ENCODE data around the gene NDUFB2. TPM values are rescaled to one million over a fixed set of nuclear protein-coding genes. Genes with fewer than 3 reads are reported as not detected.
"Not testable (repeated sequence)": the region's sequence is repeated elsewhere in the genome, so short reads cannot be mapped to it uniquely, and the experiment has no call there.

The NDUFB2 gene
- total and polyA plus RNA-seq, 5 donors from 2014 or later, result 91.5 to 529 (median 408) TPM

DNA sequence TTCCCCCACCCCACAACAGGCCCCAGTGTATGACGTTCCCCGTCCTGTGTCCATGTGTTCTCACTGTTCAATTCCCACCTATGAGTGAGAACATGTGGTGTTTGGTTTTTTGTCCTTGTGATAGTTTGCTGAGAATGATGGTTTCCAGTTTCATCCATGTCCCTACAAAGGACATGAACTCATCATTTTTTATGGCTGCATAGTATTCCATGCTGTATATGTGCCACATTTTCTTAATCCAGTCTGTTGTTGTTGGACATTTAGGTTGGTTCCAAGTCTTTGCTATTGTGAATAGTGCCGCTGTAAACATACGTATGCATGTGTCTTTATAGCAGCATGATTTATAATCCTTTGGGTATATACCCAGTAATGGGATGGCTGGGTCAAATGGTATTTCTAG is 12.3 kb downstream of the NDUFB2 start:
- not testable (repeated sequence) for H3K27me3 ChIP-seq (ENCODE audit: control insufficient read depth, insufficient read depth, low read length); ATAC-seq (ENCODE audit: low read depth in 2 of 2); H3K4me3 ChIP-seq (ENCODE audit: low read depth, low read length); H3K9me3 Mint-ChIP-seq; H3K4me1 ChIP-seq (ENCODE audit: control insufficient read depth, insufficient read depth, low read length, poor library complexity, severe bottlenecking); H3K9me3 ChIP-seq (ENCODE audit: control insufficient read depth in 2 of 2, low read length in 2 of 2); H3K27me3 Mint-ChIP-seq; DNase-seq; H3K4me3 Mint-ChIP-seq; H3K27ac ChIP-seq (ENCODE audit: insufficient read depth, low read length, poor library complexity, severe bottlenecking)
- H3K36me3 ChIP-seq (ENCODE audit: control insufficient read depth, insufficient read depth, low read length), result peaks cover 19% of the 10 kb centered on the region
- Mint-ChIP-seq H3K4me1 (peaks cover 0 to 11% (median 2%) of the 10 kb centered on the region in 4 donors), H3K36me3 (peaks cover 25% of the 10 kb centered on the region), H3K27ac (peak overlapping the region in 1 of 3 donors; percentile 43)

DNA sequence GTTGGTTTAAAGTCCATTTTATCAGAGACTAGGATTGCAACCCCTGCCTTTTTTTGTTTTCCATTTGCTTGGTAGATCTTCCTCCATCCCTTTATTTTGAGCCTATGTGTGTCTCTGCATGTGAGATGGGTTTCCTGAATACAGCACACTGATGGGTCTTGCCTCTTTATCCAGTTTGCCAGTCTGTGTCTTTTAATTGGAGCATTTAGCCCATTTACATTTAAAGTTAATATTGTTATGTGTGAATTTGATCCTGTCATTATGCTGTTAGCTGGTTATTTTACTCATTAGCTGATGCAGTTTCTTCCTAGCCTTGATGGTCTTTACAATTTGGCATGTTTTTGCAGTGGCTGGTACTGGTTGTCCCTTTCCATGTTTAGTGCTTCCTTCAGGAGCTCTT is 15.9 kb downstream of the NDUFB2 start:
- H3K36me3 ChIP-seq (ENCODE audit: control insufficient read depth, insufficient read depth, low read length); H3K27ac ChIP-seq (ENCODE audit: insufficient read depth, low read length, poor library complexity, severe bottlenecking); H3K4me3 Mint-ChIP-seq; H3K4me3 ChIP-seq (ENCODE audit: low read depth, low read length); H3K27ac Mint-ChIP-seq; H3K4me1 ChIP-seq (ENCODE audit: control insufficient read depth, insufficient read depth, low read length, poor library complexity, severe bottlenecking); DNase-seq; ATAC-seq (ENCODE audit: low read depth in 2 of 2); H3K27me3 ChIP-seq (ENCODE audit: control insufficient read depth, insufficient read depth, low read length); H3K27me3 Mint-ChIP-seq; H3K9me3 ChIP-seq (ENCODE audit: control insufficient read depth in 2 of 2, low read length in 2 of 2); H3K4me1 Mint-ChIP-seq; H3K9me3 Mint-ChIP-seq: not testable (repeated sequence)
- H3K36me3 Mint-ChIP-seq, result peaks cover 21% of the 10 kb centered on the region

DNA sequence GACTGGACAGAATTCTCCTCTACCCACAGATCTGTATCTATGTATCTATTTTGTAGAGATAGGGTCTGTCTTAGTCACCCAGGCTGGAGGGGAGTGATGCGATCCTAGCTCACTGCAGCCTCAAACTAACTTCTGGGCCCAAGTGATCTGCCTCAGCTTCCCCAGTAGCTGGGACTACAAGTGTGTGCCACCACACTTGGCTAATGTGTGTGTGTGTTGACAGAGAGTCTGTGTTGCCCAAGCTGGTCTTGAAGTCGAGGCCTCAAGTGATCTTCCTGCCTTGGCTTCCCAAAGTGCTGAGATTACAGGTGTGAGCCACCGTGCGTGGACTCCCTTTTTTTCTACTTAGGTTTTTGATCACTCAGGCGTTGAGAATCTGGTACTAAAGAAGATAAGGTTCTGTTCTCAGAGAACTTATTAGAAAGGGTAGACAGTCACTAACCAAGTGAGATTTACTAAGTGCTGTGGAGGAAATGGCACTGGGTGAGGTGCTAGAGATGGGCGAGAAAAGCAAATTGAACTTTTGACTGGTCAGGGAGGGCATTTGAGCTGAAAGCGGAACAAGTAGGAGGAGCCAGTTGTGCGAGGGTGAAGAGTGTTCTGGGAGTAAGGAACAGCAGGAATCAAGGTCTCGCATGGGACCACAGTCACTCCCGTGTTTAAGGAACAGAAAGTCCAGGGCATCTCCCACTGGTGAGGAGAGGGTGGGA is 18.0 kb downstream of the NDUFB2 start:
- Mint-ChIP-seq H3K27ac (peak overlapping the region in 2 of 3 donors; percentile 47 to 73), H3K4me3 (no peak overlapping the region)
- no peak for DNase-seq

DNA sequence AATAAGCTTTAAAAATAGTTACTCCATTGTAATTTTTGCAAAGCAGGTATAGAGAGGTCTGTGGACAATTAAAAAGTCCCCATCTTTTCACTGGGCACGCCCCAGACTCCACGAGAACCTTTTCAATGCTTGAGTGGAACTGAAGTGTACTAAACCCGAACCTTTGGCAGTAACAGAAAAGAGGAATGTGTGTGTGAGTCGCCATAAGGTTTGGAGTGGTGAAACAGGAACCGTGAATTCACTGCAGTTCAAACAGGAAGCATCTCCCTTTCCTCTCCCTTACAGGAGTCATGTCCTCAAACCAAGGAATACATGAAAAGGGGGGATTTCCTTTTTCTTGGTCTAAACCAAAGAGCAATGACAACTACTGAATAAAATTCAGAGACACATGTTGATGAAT is 23.2 kb downstream of the NDUFB2 start:
- Histone ChIP-seq H3K27ac (ENCODE audit: insufficient read depth, low read length, poor library complexity, severe bottlenecking) (no peak overlapping the region), H3K4me1 (ENCODE audit: control insufficient read depth, insufficient read depth, low read length, poor library complexity, severe bottlenecking) (peaks cover 19% of the 10 kb centered on the region), H3K36me3 (ENCODE audit: control insufficient read depth, insufficient read depth, low read length) (peaks cover 3% of the 10 kb centered on the region), H3K4me3 (ENCODE audit: low read depth, low read length) (no peak overlapping the region), H3K9me3 (ENCODE audit: control insufficient read depth in 2 of 2, low read length in 2 of 2) (no peaks in the 10 kb centered on the region), H3K27me3 (ENCODE audit: control insufficient read depth, insufficient read depth, low read length) (no peaks in the 10 kb centered on the region)
- H3K4me1 Mint-ChIP-seq, result peaks cover 8 to 31% (median 15%) of the 10 kb centered on the region in 4 donors
- peaks cover 6% of the 10 kb centered on the region for H3K36me3 Mint-ChIP-seq
- no peaks in the 10 kb centered on the region for H3K9me3 Mint-ChIP-seq
- no peak overlapping the region for H3K27ac Mint-ChIP-seq
- no peak overlapping the region for H3K4me3 Mint-ChIP-seq
- H3K27me3 Mint-ChIP-seq, result no peaks in the 10 kb centered on the region
- DNase-seq, result no peak
- no peak for ATAC-seq (ENCODE audit: low read depth in 2 of 2)

More for the DNA sequence above, 18.0 kb downstream of the NDUFB2 start:
- H3K36me3 Mint-ChIP-seq, result peaks cover 21% of the 10 kb centered on the region
- Histone ChIP-seq H3K4me1 (ENCODE audit: control insufficient read depth, insufficient read depth, low read length, poor library complexity, severe bottlenecking) (no peaks in the 10 kb centered on the region), H3K27ac (ENCODE audit: insufficient read depth, low read length, poor library complexity, severe bottlenecking) (no peak overlapping the region), H3K27me3 (ENCODE audit: control insufficient read depth, insufficient read depth, low read length) (no peaks in the 10 kb centered on the region), H3K36me3 (ENCODE audit: control insufficient read depth, insufficient read depth, low read length) (peaks cover 3% of the 10 kb centered on the region), H3K9me3 (ENCODE audit: control insufficient read depth in 2 of 2, low read length in 2 of 2) (no peaks in the 10 kb centered on the region), H3K4me3 (ENCODE audit: low read depth, low read length) (no peak overlapping the region)
- peaks cover 0 to 2% (median 0%) of the 10 kb centered on the region in 4 donors for H3K4me1 Mint-ChIP-seq
- no peaks in the 10 kb centered on the region for H3K9me3 Mint-ChIP-seq
- ATAC-seq (ENCODE audit: low read depth in 2 of 2), result no peak
- no peaks in the 10 kb centered on the region for H3K27me3 Mint-ChIP-seq

DNA sequence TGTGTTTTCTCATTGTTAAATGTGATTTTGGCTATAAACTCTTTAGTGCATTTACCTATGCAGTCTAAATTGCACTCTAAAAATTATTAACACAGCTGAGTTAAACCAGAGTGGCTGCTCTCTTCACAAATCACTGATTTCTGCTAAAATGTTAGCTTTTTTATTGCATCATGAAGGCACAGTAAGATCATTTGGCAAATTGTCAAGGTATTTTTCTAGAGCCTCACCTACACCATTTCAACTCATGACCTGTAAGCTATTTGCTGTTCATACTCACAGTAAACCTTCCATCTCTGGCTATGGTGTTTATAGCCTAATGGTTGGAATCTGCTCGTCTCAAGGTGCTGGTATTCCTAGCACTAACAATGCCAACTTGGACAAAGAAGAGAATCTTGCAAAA is 25.7 kb downstream of the NDUFB2 start:
- peaks cover 8 to 36% (median 17%) of the 10 kb centered on the region in 4 donors for H3K4me1 Mint-ChIP-seq
- no peak for ATAC-seq (ENCODE audit: low read depth in 2 of 2)
- H3K9me3 Mint-ChIP-seq, result no peaks in the 10 kb centered on the region
- no peak overlapping the region for H3K4me3 Mint-ChIP-seq
- Histone ChIP-seq H3K27ac (ENCODE audit: insufficient read depth, low read length, poor library complexity, severe bottlenecking) (no peak overlapping the region), H3K4me1 (ENCODE audit: control insufficient read depth, insufficient read depth, low read length, poor library complexity, severe bottlenecking) (peaks cover 19% of the 10 kb centered on the region), H3K36me3 (ENCODE audit: control insufficient read depth, insufficient read depth, low read length) (peaks cover 2% of the 10 kb centered on the region), H3K4me3 (ENCODE audit: low read depth, low read length) (no peak overlapping the region), H3K9me3 (ENCODE audit: control insufficient read depth in 2 of 2, low read length in 2 of 2) (no peaks in the 10 kb centered on the region), H3K27me3 (ENCODE audit: control insufficient read depth, insufficient read depth, low read length) (no peaks in the 10 kb centered on the region)
- H3K27ac Mint-ChIP-seq, result peak overlapping the region in 1 of 3 donors; percentile 88
- H3K27me3 Mint-ChIP-seq, result no peaks in the 10 kb centered on the region
- no peaks in the 10 kb centered on the region for H3K36me3 Mint-ChIP-seq
- no peak for DNase-seq

DNA sequence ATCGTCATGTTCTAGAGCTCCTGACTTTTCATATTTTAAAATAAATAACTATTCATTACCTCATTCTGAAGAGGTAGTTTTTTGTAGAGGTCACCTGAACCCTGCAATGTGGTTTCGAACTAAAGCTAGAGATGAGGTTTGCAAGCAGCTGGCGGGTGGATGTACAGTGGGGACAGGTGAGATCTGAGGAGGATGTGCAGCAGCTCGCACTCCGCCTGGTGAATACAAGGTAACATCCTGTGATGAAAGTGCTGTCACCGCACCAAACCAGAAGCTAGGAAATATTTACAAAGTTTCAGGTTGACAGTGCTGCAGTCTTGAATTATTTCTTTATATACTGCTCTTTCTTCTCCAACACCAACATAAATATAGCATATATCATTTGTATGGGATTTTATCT is 26.5 kb downstream of the NDUFB2 start:
- Mint-ChIP-seq H3K27ac (peak overlapping the region in 2 of 3 donors; percentile 82 to 88), H3K4me3 (peak overlapping the region in 3 of 4 donors; percentile 14 to 41 (median 21)), H3K27me3 (no peaks in the 10 kb centered on the region), H3K4me1 (peaks cover 8 to 36% (median 17%) of the 10 kb centered on the region in 4 donors), H3K9me3 (no peaks in the 10 kb centered on the region), H3K36me3 (no peaks in the 10 kb centered on the region)
- DNase-seq, result peak; percentile 4 to 80 (median 67)
- peak; percentile 96 to 97 for ATAC-seq (ENCODE audit: low read depth in 2 of 2)
- H3K36me3 ChIP-seq (ENCODE audit: control insufficient read depth, insufficient read depth, low read length), result peaks cover 2% of the 10 kb centered on the region
- peak overlapping the region; percentile 56 for H3K27ac ChIP-seq (ENCODE audit: insufficient read depth, low read length, poor library complexity, severe bottlenecking)
- no peaks in the 10 kb centered on the region for H3K9me3 ChIP-seq (ENCODE audit: control insufficient read depth in 2 of 2, low read length in 2 of 2)
- H3K4me1 ChIP-seq (ENCODE audit: control insufficient read depth, insufficient read depth, low read length, poor library complexity, severe bottlenecking), result peaks cover 19% of the 10 kb centered on the region
- H3K27me3 ChIP-seq (ENCODE audit: control insufficient read depth, insufficient read depth, low read length), result no peaks in the 10 kb centered on the region
- H3K4me3 ChIP-seq (ENCODE audit: low read depth, low read length), result peak overlapping the region; percentile 7

DNA sequence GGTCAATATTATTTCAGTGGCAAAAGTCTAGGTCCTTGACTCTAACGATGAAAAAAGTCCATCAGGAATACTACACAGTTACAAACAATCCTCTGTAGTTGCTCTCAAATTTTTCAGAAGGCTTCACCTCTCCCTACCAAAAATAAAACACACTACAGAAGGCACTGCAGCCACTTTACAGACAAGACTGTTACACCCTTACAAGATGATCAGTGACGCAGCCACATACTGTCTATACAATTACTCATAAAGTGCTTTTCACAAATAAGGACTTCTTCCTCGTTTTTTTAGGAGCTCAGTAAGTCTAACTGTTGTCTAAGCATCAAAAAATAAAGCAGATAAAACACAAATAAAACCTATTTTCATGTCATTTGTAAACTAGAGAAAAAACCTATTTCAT is 27.1 kb downstream of the NDUFB2 start:
- Histone ChIP-seq H3K27ac (ENCODE audit: insufficient read depth, low read length, poor library complexity, severe bottlenecking) (peak overlapping the region; percentile 56), H3K4me1 (ENCODE audit: control insufficient read depth, insufficient read depth, low read length, poor library complexity, severe bottlenecking) (peaks cover 19% of the 10 kb centered on the region), H3K9me3 (ENCODE audit: control insufficient read depth in 2 of 2, low read length in 2 of 2) (no peaks in the 10 kb centered on the region), H3K36me3 (ENCODE audit: control insufficient read depth, insufficient read depth, low read length) (peaks cover 2% of the 10 kb centered on the region), H3K4me3 (ENCODE audit: low read depth, low read length) (peak overlapping the region; percentile 2), H3K27me3 (ENCODE audit: control insufficient read depth, insufficient read depth, low read length) (no peaks in the 10 kb centered on the region)
- DNase-seq (no peak), ATAC-seq (ENCODE audit: low read depth in 2 of 2) (no peak)
- Mint-ChIP-seq H3K36me3 (no peaks in the 10 kb centered on the region), H3K27me3 (no peaks in the 10 kb centered on the region), H3K9me3 (no peaks in the 10 kb centered on the region), H3K4me3 (peak overlapping the region in 1 of 4 donors; percentile 14), H3K27ac (peak overlapping the region; percentile 72 to 88 (median 82)), H3K4me1 (peaks cover 8 to 36% (median 17%) of the 10 kb centered on the region in 4 donors)

DNA sequence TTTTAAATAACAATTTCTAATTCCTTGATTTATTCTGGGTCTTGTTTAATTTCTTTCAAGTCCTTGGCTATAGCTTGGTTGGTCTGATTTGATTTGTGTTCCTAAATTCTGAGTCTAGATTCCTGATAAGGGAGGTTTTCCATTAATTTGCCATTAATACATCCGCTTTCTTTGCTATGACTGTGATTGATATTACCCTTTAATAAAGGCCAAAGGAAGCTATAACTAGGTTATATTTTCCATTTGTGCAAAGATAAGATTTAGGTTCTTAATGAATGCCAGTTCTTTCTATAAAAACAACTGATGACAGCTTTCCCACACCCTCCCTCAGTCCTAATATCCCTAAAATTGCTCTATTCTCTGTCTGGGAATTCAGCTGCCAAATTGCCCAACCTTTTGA is 28.2 kb downstream of the NDUFB2 start:
- Mint-ChIP-seq H3K4me3 (no peak overlapping the region), H3K27ac (peak overlapping the region in 1 of 3 donors; percentile 88), H3K27me3 (no peaks in the 10 kb centered on the region), H3K4me1 (peaks cover 8 to 34% (median 17%) of the 10 kb centered on the region in 4 donors), H3K9me3 (no peaks in the 10 kb centered on the region), H3K36me3 (no peaks in the 10 kb centered on the region)
- DNase-seq (no peak), ATAC-seq (ENCODE audit: low read depth in 2 of 2) (no peak)
- H3K27ac ChIP-seq (ENCODE audit: insufficient read depth, low read length, poor library complexity, severe bottlenecking), result no peak overlapping the region
- peaks cover 2% of the 10 kb centered on the region for H3K36me3 ChIP-seq (ENCODE audit: control insufficient read depth, insufficient read depth, low read length)
- H3K4me3 ChIP-seq (ENCODE audit: low read depth, low read length), result no peak overlapping the region
- no peaks in the 10 kb centered on the region for H3K27me3 ChIP-seq (ENCODE audit: control insufficient read depth, insufficient read depth, low read length)
- H3K9me3 ChIP-seq (ENCODE audit: control insufficient read depth in 2 of 2, low read length in 2 of 2), result no peaks in the 10 kb centered on the region
- H3K4me1 ChIP-seq (ENCODE audit: control insufficient read depth, insufficient read depth, low read length, poor library complexity, severe bottlenecking), result peaks cover 19% of the 10 kb centered on the region

All from CD4-positive, CD25-positive, alpha-beta regulatory T cell (primary cell).